WTC11 (cell line): ENCODE results near the gene LASP1. TPM values are rescaled to one million over a fixed set of nuclear protein-coding genes. Genes with fewer than 3 reads are reported as not detected.

Experiments used
- ATAC-seq: fragments of 200-7000 bp; cut with Tn5 transposase; 2 replicates; pipeline ENCODE4 v1.10.0; 2021; ENCODE audit warnings: mild to moderate bottlenecking, moderate library complexity
- CTCF ChIA-PET: fragments of 300-600 bp; sonication (Branson Sonifier 250); formaldehyde crosslinking; loops from one replicate; lab custom pipeline; 2021; ENCODE audit warnings: antibody characterized with exemption; lab: Charles Lee
- POLR2A ChIA-PET: fragments of 350-600 bp; sonication (Branson Sonifier 250); formaldehyde crosslinking; loops from one replicate; lab custom pipeline; 2021; ENCODE audit warnings: antibody characterized with exemption; lab: Charles Lee
- DNase-seq: peaks from one replicate; pipeline ENCODE4 v3.0.0; 2021; ENCODE audit warnings: low spot score
- H3K27ac Mint-ChIP-seq: 2 replicates; pipeline ENCODE4 v1.8.0; 2021; ENCODE audit warnings: mixed read lengths
- H3K27me3 Mint-ChIP-seq: 2 replicates; pipeline ENCODE4 v1.8.0; 2021; ENCODE audit warnings: low read depth, mild to moderate bottlenecking, moderate library complexity, mixed read lengths
- H3K36me3 Mint-ChIP-seq: 2 replicates; pipeline ENCODE4 v1.8.0; 2021; ENCODE audit warnings: mixed read lengths
- H3K4me1 Mint-ChIP-seq: 2 replicates; pipeline ENCODE4 v1.8.0; 2022; ENCODE audit warnings: mixed read lengths
- H3K4me3 Mint-ChIP-seq: 2 replicates; pipeline ENCODE4 v1.8.0; 2021; ENCODE audit warnings: mild to moderate bottlenecking, moderate library complexity, mixed read lengths
- H3K9me3 Mint-ChIP-seq: 2 replicates; pipeline ENCODE4 v1.8.0; 2021; ENCODE audit warnings: mixed read lengths
- ATF2 ChIP-seq: sonication (generic); formaldehyde crosslinking; IDR thresholded peaks from 2 replicates; pipeline ENCODE4 v1.8.1; 2022; ENCODE audit warnings: low read depth, missing genetic modification reagents, borderline replicate concordance
- E2F4 ChIP-seq: sonication (generic); formaldehyde crosslinking; IDR thresholded peaks from 2 replicates; pipeline ENCODE4 v1.8.1; 2022; ENCODE audit warnings: low read depth, mild to moderate bottlenecking, moderate library complexity, missing genetic modification reagents, borderline replicate concordance
- E2F5 ChIP-seq: sonication (generic); formaldehyde crosslinking; IDR thresholded peaks from 2 replicates; pipeline ENCODE4 v1.8.1; 2022; ENCODE audit warnings: mild to moderate bottlenecking, moderate library complexity, missing genetic modification reagents
- ERG ChIP-seq: fragments of 250-450 bp; sonication (Bioruptor Pico); IDR thresholded peaks from 2 replicates; pipeline ENCODE4 v1.8.0; 2021; ENCODE audit warnings: mild to moderate bottlenecking
- ETV6 ChIP-seq: sonication (generic); formaldehyde crosslinking; IDR thresholded peaks from 2 replicates; pipeline ENCODE4 v1.8.1; 2022; ENCODE audit warnings: mild to moderate bottlenecking, missing genetic modification reagents
- FOXP4 ChIP-seq: sonication (generic); formaldehyde crosslinking; IDR thresholded peaks from 2 replicates; pipeline ENCODE4 v1.8.0; 2022; ENCODE audit warnings: mild to moderate bottlenecking, missing genetic modification reagents
- HMGXB4 ChIP-seq: sonication (generic); formaldehyde crosslinking; IDR thresholded peaks from 2 replicates; pipeline ENCODE4 v1.8.1; 2023; ENCODE audit warnings: mild to moderate bottlenecking, moderate library complexity, missing genetic modification reagents
- JAZF1 ChIP-seq: fragments of 250-450 bp; sonication (Bioruptor Pico); IDR thresholded peaks from 2 replicates; pipeline ENCODE4 v1.9.0; 2021; ENCODE audit warnings: moderate library complexity, mild to moderate bottlenecking, inconsistent platforms
- MAX ChIP-seq: sonication (generic); formaldehyde crosslinking; IDR thresholded peaks from 2 replicates; pipeline ENCODE4 v1.8.0; 2022; ENCODE audit warnings: mild to moderate bottlenecking, missing genetic modification reagents
- NFYB ChIP-seq: sonication (generic); formaldehyde crosslinking; conservative IDR thresholded peaks from 2 replicates; pipeline ENCODE4 v1.8.0; 2022; ENCODE audit warnings: low read depth, missing genetic modification reagents
- RELA ChIP-seq: sonication (generic); formaldehyde crosslinking; IDR thresholded peaks from 2 replicates; pipeline ENCODE4 v1.8.1; 2022; ENCODE audit warnings: missing genetic modification reagents, mild to moderate bottlenecking, borderline replicate concordance
- RORB ChIP-seq: fragments of 250-450 bp; sonication (Bioruptor Pico); IDR thresholded peaks from 2 replicates; pipeline ENCODE4 v1.9.0; 2021; ENCODE audit warnings: mild to moderate bottlenecking
- SP1 ChIP-seq: sonication (generic); formaldehyde crosslinking; conservative IDR thresholded peaks from 2 replicates; pipeline ENCODE4 v1.8.1; 2022; ENCODE audit warnings: missing genetic modification reagents
- ZMAT4 ChIP-seq: fragments of 250-450 bp; sonication (Bioruptor Pico); IDR thresholded peaks from 2 replicates; pipeline ENCODE4 v1.9.0; 2021; ENCODE audit warnings: mild to moderate bottlenecking
- ZNF138 ChIP-seq: sonication (generic); formaldehyde crosslinking; conservative IDR thresholded peaks from 2 replicates; pipeline ENCODE4 v1.8.1; 2022; ENCODE audit warnings: mild to moderate bottlenecking, moderate library complexity, missing genetic modification reagents
- ZNF263 ChIP-seq: sonication (generic); formaldehyde crosslinking; IDR thresholded peaks from 2 replicates; pipeline ENCODE4 v1.8.1; 2022; ENCODE audit warnings: low read depth, mild to moderate bottlenecking, moderate library complexity, missing genetic modification reagents
- ZNF281 ChIP-seq: sonication (generic); formaldehyde crosslinking; IDR thresholded peaks from 2 replicates; pipeline ENCODE4 v1.8.0; 2023; ENCODE audit warnings: mild to moderate bottlenecking, missing genetic modification reagents
- total RNA-seq: library from RNA; stranded (reverse); gene quantifications from 3 replicates; pipeline ENCODE4 v1.2.3, GENCODE V29; 2021

LASP1 gene
- total RNA-seq, 1 experiment from 2014 or later: 139 TPM

GRCh38 chr17:38897671-38898290, 27.9 kb downstream of the LASP1 start:
- Mint-ChIP-seq H3K4me3 (no peak overlapping the region), H3K27me3 (no peaks in the 10 kb centered on the region)
- ATAC-seq (no peak), DNase-seq (no peak)
- POLR2A ChIA-PET: no interaction called here
- TF ChIP-seq JAZF1 (CRISPR knock-in tag): no peak
- no peak for TF ChIP-seq E2F4 (CRISPR knock-in tag)
- no peak for TF ChIP-seq FOXP4 (CRISPR knock-in tag)
- TF ChIP-seq ZNF138: no peak
- TF ChIP-seq RELA (CRISPR knock-in tag): no peak
- no peak for TF ChIP-seq SP1 (CRISPR knock-in tag)
- TF ChIP-seq ZMAT4 (CRISPR knock-in tag): no peak
- TF ChIP-seq, all 79 proteins: peak for 0
- Mint-ChIP-seq H3K9me3 (no peaks in the 10 kb centered on the region), H3K27ac (peak overlapping the region; percentile 84), H3K36me3 (peaks cover 20% of the 10 kb centered on the region), H3K4me1 (peaks cover 39% of the 10 kb centered on the region)
- CTCF ChIA-PET: no interaction called here

- H3K36me3 Mint-ChIP-seq: peaks cover 25% of the 10 kb centered on the region
- no peak for TF ChIP-seq NFYB (CRISPR knock-in tag)
- TF ChIP-seq, all 79 proteins: peak for 0
- Mint-ChIP-seq H3K9me3 (no peaks in the 10 kb centered on the region), H3K27me3 (no peaks in the 10 kb centered on the region), H3K4me1 (peaks cover 34% of the 10 kb centered on the region), H3K27ac (peak overlapping the region; percentile 84), H3K4me3 (no peak overlapping the region)
- ATAC-seq (no peak), DNase-seq (no peak)
- ChIA-PET CTCF (no interaction called here), POLR2A (no interaction called here)
Measured at GRCh38 chr17:38898291-38898679, 28.4 kb downstream of the LASP1 start.

GRCh38 chr17:38898812-38899348, 29.0 kb downstream of the LASP1 start:
- no peaks in the 10 kb centered on the region for H3K9me3 Mint-ChIP-seq
- POLR2A ChIA-PET: no interaction called here
- H3K27ac Mint-ChIP-seq: peak overlapping the region; percentile 68; the same call in 1 of the 2 replicates
- H3K36me3 Mint-ChIP-seq: peaks cover 31% of the 10 kb centered on the region
- no peak for ATAC-seq
- CTCF ChIA-PET: no interaction called here
- no peak overlapping the region for H3K4me3 Mint-ChIP-seq
- DNase-seq: no peak
- no peaks in the 10 kb centered on the region for H3K27me3 Mint-ChIP-seq
- H3K4me1 Mint-ChIP-seq: peaks cover 32% of the 10 kb centered on the region
- TF ChIP-seq NFYB (CRISPR knock-in tag) (no peak), RORB (CRISPR knock-in tag) (no peak), E2F5 (CRISPR knock-in tag) (no peak), ATF2 (CRISPR knock-in tag) (no peak), MAX (CRISPR knock-in tag) (no peak), HMGXB4 (CRISPR knock-in tag) (no peak), ZNF263 (CRISPR knock-in tag) (no peak), ERG (no peak), ZNF281 (no peak), ETV6 (CRISPR knock-in tag) (no peak)
